Lung microvascular endothelial cell (primary cell): Measurements from ENCODE around the gene MPPED1. TPM values are rescaled to one million over a fixed set of nuclear protein-coding genes. Genes with fewer than 3 reads are reported as not detected.

ENCODE experiments used
- DNase-seq, 2 donors: peaks; one replicate each; pipeline versions ENCODE4 v3.0.0 to v3.0.0-alpha.2; 2010; ENCODE audit warnings: low read depth in 2 of 2
- total RNA-seq: library from RNA; depleted of rRNA; stranded (reverse); fragments of >200 nt; gene quantifications from 2 replicates; pipeline ENCODE4 v1.2.1, GENCODE V29; 2014

The MPPED1 gene
- total RNA-seq, 1 donor from 2014 or later, result under 0.01 TPM

GRCh38 chr22:43516996-43517635 lies 105.3 kb downstream of the MPPED1 start:
- no peak for DNase-seq

- DNase-seq, result no peak
These were observed 108.8 kb downstream of the MPPED1 start for GRCh38 chr22:43520632-43521039.

- no peak for DNase-seq
These were observed 109.9 kb downstream of the MPPED1 start for GRCh38 chr22:43521716-43522115.

- DNase-seq, result no peak
These were observed 114.4 kb downstream of the MPPED1 start for GRCh38 chr22:43526117-43526655.

- DNase-seq, result no peak
These were observed 115.1 kb downstream of the MPPED1 start for GRCh38 chr22:43526946-43527345.

- no peak for DNase-seq
These were observed 117.0 kb downstream of the MPPED1 start for GRCh38 chr22:43528601-43529360.

GRCh38 chr22:43529461-43529860 lies 117.6 kb downstream of the MPPED1 start:
- no peak for DNase-seq

GRCh38 chr22:43529934-43530333 lies 118.1 kb downstream of the MPPED1 start:
- no peak for DNase-seq

- no peak for DNase-seq
These were observed 118.8 kb downstream of the MPPED1 start for GRCh38 chr22:43530349-43531201.

- DNase-seq, result no peak
These were observed 119.8 kb downstream of the MPPED1 start for GRCh38 chr22:43531651-43532050.

- DNase-seq, result no peak
These were observed 120.7 kb downstream of the MPPED1 start for GRCh38 chr22:43532301-43533155.

GRCh38 chr22:43533156-43533530 lies 121.3 kb downstream of the MPPED1 start:
- DNase-seq, result no peak

GRCh38 chr22:43533656-43534428 lies 122.0 kb downstream of the MPPED1 start:
- DNase-seq, result no peak

- DNase-seq, result no peak
These were observed 123.1 kb downstream of the MPPED1 start for GRCh38 chr22:43534916-43535315.

GRCh38 chr22:43535336-43535735 lies 123.5 kb downstream of the MPPED1 start:
- no peak for DNase-seq

GRCh38 chr22:43535741-43536140 lies 123.9 kb downstream of the MPPED1 start:
- DNase-seq, result no peak

GRCh38 chr22:43537019-43537585 lies 125.3 kb downstream of the MPPED1 start:
- no peak for DNase-seq

- DNase-seq, result no peak
These were observed 128.0 kb downstream of the MPPED1 start for GRCh38 chr22:43539572-43540528.

GRCh38 chr22:43540529-43540923 lies 128.7 kb downstream of the MPPED1 start:
- DNase-seq, result no peak
